ENCODE results near the gene RRAD.
A peak's percentile ranks its signal among the peaks of the same experiment; 100 is the strongest.

Gene RRAD

DNA sequence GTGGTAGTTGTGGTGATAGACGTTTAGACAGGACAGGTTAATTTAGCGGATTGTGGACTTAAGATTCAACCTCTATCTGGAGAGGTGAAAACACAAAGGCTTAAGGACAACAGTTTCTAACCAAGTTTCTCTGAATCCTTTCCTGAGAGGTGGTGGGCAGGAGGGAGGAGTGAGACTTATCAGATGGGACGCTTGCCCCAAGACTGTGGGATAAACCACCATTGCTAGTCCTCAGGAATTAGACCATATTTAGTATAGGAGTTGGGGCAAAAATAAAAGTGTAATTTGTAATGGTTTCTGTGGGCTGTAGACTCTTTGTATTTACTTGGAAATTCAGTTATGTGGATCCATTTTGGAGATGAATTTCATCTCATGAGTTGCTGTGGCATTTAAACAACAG lies 38.4 kb downstream of the RRAD start:
- FAIRE-seq: no peak
- no peak for DNase-seq (ENCODE audit: insufficient read length, low spot score)

DNA sequence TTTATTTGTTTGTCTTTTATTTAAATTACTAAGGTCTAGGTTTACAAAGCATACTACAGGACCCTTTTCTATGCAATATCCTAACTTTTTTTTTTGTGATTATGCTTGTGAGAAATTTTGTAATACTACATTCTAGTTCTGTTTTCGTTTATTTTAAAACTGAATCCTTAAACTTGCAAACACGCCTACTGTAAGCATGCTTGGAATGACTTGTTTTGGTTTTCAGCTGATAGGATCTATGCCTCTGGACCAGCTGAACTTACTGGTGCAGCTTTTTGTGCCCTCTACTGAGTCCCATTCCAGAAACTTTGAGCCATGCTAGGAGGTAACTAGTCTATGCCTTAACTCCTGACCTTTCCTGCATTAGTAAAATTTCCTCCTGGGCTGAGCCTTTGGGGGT lies 39.0 kb downstream of the RRAD start:
- no peak for DNase-seq (ENCODE audit: insufficient read length, low spot score)
- FAIRE-seq: no peak

DNA sequence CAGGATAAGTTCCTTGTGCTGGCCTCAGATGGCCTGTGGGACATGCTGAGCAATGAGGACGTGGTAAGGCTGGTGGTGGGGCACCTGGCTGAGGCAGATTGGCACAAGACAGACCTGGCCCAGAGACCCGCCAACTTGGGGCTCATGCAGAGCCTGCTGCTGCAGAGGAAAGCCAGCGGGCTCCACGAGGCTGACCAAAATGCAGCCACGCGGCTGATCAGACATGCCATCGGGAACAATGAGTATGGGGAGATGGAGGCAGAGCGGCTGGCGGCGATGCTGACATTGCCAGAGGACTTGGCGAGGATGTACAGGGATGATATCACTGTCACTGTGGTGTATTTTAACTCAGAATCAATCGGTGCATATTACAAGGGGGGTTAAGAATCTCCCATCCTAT lies 39.8 kb downstream of the RRAD start:
- no peak for FAIRE-seq

DNA sequence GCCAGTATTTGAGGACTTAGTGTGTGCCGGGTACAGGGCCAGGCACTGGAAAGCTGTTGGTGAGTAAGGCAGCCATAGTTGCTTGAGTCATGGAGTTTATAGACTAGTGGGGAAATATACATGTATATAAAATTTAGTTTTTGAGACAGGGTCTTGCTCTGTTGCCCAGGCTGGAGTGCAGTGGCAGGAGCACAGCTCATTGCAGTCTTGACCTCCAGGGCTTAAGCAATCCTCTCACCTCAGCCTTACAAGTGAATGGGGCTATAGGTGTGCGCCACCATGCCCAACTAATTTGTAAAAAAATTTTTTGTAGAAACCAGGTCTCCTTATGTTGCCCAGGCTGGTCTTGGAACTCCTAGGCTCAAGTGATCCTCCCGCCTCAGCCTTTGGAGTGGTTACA lies 42.6 kb downstream of the RRAD start:
- FAIRE-seq: no peak
- no peak for DNase-seq (ENCODE audit: insufficient read length, low spot score)

More for the DNA sequence above, 39.8 kb downstream of the RRAD start:
- DNase-seq (ENCODE audit: insufficient read length, low spot score): no peak

DNA sequence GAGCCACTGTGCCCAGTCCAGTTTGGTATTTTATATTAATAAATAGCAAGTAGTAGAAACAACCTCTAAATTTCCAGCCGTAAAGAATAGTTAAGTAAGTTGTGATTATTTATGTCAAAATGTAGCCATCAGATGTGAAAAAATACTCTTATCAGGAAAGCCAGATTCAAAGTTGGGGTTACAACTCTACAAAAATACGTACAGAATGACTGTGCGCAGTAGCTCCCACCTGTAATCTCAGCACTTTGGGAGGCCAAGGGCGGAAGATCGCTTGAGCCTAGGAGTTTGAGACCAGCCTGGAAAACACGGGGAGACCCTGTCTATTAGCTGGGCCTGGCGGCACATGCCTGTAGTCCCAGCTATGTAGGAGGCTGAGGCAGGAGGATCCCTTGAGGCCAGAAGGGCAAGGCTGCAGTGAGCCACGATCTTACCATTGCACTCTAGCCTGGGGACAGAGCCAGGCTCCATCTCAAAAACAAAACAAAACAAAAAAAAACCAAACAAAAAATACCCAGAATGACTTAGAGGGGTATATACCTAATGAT lies 43.3 kb downstream of the RRAD start:
- DNase-seq (ENCODE audit: insufficient read length, low spot score) (no peak), FAIRE-seq (no peak)

DNA sequence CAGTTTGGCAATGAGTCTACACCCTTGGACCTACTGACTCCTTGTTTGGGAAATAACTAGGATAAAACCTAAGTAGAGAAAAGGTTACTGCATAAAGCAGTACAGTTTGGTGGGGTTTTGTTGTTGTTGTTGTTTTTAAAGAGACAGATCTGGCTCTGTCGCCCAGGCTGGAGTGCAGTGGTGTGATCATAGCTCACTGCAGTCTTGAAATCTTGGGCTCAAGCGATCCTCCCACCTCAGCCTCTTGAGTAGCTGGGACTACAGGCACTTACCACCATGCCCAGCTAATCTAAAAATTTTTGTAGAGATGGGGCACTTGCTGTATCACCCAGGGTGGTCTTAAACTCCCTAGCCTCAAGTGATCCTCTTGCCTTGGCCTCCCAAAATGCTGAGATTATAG lies 43.8 kb downstream of the RRAD start:
- FAIRE-seq: no peak
- no peak for DNase-seq (ENCODE audit: insufficient read length, low spot score)

DNA sequence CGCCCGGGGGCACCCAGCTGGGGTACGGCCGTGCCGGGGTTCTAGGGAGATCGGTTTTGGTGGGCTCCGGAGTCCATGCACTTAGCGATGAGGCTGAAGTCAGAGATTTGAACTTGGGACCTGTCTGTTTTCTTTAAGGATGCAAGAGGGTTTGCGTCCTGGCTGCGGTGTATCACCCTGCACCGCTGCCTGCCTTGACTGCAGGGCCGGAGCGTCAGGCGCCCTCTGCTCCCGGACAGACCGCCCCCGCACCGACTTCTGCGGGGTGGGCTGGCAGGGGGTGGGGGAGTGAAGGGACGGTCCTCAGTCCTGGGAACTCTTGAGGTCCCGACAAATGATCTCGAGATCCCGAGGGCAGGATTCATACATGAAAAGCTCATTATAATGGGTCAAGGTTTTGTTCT lies 44.3 kb downstream of the RRAD start:
- no peak for FAIRE-seq
- no peak for DNase-seq (ENCODE audit: insufficient read length, low spot score)

DNA sequence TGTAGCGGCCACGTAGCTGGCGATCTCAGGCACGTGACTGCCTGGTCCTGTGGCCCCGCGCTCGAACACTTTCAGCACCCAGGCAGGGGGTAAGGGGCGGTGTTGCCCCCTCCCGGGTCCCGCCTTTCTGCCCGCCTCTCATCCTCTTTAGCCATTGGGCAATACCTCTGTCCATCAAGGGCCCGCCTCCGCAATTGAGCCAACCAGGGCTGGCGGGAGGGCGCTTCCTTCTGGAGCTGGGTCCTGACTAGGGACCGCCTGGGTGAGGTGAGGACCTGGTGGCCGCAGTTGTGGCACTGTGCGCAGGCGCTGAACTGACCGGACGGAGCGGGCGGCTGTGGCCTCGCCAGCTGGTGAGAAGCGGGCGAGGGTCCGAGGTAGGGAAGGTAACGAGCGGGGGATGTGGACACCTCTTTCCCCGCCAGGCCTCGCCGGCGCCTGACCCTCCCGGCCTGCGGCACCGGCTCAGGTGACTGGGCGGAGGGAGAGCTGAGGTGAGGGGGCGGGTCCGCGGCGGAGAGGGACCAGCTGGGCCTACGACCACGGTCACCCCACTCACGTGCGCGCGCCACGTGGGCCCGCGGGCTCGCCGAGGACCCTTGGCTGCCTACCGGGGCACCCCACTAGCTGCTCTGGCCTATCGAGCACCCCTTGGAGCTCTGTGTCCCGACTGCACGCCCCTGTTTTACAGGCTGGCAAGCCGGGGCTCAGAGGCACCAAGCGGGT lies 44.9 kb downstream of the RRAD start, which contains the start of gene PDP2:
TSS of gene PDP2 (plus strand) at position 228 of the 726 bp plus-strand sequence. CDS start 3,770 bp downstream, outside the sequence.
- DNase-seq (ENCODE audit: insufficient read length, low spot score) (peak; percentile 98), FAIRE-seq (peak; percentile 83)

DNA sequence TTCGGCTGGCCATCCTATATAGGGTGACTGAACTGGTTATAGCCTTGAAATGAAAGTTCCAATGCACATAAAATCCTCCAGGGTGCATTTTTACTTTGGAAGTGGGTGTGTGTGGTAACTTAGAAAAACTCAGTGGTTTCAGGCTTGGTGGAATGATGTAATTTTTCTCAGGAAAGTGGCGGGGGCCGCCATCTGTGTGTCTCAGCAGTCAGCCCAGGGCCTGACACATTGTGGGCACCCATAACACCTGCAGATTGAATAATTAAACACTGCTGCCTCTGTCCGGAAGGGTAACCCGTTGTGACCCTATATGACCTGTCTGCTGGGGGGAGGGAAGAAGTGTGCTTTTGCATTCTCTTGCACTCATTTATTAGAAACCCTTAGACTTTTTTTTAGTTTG lies 47.3 kb downstream of the RRAD start:
- FAIRE-seq (no peak), DNase-seq (ENCODE audit: insufficient read length, low spot score) (no peak)

DNA sequence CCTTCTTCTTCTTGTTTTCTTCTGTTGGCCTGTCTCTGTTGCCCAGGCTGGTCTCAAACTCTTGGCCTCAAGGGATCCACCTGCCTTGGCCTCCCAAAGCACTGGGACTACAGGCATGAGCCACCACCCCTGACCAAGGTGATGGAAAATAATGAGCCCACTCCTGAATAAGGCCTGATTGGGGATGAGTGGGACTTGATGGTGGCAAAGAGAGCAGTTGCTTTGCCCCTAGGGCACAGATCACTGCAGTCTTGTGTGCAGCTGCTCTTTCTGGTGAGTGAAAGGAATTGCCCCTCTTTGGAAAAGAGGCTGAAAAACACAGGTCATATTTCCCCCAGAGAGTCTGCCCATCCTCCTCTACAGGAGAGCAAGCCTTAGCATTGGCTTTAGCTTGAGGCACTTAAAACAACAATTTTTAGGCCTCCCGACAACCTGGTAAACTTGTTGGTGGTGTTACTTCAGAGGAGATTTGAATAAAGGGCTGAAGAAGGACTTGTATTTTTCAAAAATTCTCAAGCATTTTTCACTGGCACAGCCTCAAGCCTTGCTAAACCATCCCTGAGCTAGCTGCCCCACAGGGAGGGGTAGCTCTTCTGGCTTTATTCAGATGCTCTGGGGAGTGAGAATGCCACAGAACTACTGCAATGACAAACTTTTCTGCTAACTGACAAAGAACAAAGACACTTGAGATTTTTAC lies 51.1 kb downstream of the RRAD start:
- no peak for FAIRE-seq
- no peak for DNase-seq (ENCODE audit: insufficient read length, low spot score)

DNA sequence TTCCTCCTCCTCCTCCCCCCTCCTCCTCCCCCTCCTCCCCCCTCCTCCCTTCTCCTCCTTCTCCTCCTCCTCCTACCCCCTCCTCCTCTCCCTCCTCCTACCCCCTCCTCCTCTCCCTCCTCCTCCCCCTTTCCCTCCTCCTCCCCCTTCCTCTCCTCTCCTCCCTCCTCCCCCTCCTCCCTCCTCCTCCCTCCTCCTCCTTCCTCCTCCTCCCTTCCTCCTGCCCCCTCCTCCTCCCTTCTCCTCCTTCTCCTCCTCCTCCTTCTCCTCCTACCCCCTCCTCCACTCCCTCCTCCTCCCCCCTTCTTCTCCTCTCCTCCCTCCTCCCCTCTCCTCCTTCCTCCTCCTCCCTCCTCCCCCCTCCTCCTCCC lies 51.7 kb downstream of the RRAD start:
- FAIRE-seq (no peak), DNase-seq (ENCODE audit: insufficient read length, low spot score) (no peak)

DNA sequence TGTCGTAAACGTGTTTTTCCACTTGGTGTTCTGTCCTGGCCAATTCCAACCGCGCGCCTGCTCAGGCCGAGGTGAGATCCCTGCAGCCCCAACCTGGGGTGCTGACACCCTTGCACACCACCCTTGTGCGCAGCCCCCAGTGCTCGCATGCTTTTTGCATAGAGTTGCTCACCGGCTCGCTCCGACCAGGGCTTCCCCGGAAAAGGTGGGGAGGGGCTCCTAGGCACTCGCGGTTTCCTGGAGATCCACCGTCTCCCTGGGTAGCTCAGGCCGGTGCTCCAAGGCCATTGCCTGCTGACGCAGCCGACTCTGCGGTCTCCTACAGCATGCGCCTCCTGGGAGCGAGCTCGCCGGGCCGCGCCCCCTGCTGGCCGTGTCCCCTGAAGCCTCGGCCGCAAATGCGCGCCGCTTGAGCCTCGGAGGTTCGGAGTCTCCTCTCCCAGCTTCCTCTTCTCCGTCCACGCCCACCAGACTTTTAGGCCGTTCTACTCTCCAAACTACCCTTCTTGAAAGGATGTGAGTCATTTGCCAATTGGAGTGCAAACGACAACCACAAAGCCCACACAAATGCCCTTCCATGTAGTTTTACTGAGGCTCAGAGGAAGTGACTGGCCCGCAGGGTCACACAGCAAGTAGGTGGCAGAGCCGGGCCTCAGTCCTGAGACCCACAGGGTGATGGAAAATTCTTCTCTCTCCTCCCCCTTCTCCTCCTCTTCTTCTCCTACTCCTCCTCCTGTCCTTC lies 52.2 kb downstream of the RRAD start:
- FAIRE-seq (peak; percentile 97), DNase-seq (ENCODE audit: insufficient read length, low spot score) (peak; percentile 90)

DNA sequence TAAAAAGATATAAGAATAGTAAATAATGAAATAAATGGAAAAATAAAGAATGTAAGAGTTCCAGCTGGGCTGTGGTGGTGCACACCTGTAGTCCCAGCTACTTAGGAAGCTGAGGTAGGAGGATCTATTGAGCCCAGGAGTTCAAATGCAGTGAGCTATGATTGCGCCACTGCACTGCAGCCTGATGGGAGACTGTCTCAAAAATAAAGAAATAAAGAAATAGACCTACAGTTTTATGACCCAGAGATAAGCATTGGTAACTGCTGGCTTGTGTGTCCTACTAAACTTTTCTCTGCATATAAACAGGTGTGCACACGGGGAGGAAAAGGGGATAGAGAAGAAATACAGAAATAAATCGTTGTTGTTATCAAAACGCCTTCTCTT lies 52.8 kb downstream of the RRAD start:
- DNase-seq (ENCODE audit: insufficient read length, low spot score) (no peak), FAIRE-seq (no peak)

DNA sequence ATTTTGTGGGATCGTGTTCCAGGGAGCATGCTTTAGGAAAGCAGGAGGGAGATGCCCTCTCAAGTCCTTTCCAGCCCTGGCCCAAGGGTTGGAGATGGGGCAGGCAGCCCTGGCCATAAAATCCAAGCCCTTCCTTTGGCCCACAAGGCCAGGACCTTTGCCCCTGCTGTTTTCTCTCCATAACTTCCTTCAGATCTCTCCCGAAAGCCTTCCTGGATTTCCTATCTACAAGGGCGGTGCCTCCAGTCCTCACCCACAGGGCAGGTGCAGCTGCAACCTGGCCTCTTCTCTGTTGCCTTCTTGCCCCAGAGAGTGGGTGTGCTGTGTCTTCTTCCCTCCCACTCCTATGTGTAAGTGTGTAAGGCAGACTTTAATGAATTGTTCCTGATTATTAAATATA lies 53.5 kb downstream of the RRAD start:
- no peak for FAIRE-seq

More for the DNA sequence above, 53.5 kb downstream of the RRAD start:
- DNase-seq (ENCODE audit: insufficient read length, low spot score): no peak

Measured in HTR-8/SVneo (cell line).